Muscle layer of colon (tissue), 2 donors: ENCODE measurements around the gene TPP2.

Experiments used
- H3K27ac ChIP-seq: one replicate; pipeline ENCODE4 v1.7.0; 2013; ENCODE audit warnings: low read depth, mild to moderate bottlenecking, low read length, moderate library complexity
- H3K27me3 ChIP-seq, 2 donors: one replicate each; pipeline ENCODE4 v1.7.0; 2013; ENCODE audit warnings: low read length in 2 of 2, mild to moderate bottlenecking in 2 of 2; ENCODE audit not compliant: insufficient read depth in 2 of 2, control insufficient read depth in 1 of 2
- H3K36me3 ChIP-seq: one replicate; pipeline ENCODE4 v1.7.0; 2013; ENCODE audit warnings: mild to moderate bottlenecking, low read length; ENCODE audit not compliant: insufficient read depth
- H3K4me1 ChIP-seq: one replicate; pipeline ENCODE4 v1.7.0; 2013; ENCODE audit warnings: mild to moderate bottlenecking, low read length; ENCODE audit not compliant: insufficient read depth
- H3K4me3 ChIP-seq, 2 donors: one replicate each; pipeline ENCODE4 v1.7.0; 2013; ENCODE audit warnings: low read length in 2 of 2, low read depth in 1 of 2, mild to moderate bottlenecking in 1 of 2, moderate library complexity in 1 of 2
- H3K9ac ChIP-seq: one replicate; pipeline ENCODE4 v1.7.0; 2013; ENCODE audit warnings: low read length
- H3K9me3 ChIP-seq: one replicate; pipeline ENCODE4 v1.7.0; 2013; ENCODE audit warnings: mild to moderate bottlenecking, low read length
- donor health status: abdominal sarcoma.
- donor health status: Adenocarcinoma of cecum.

TPP2 gene

GRCh38 chr13:102682211-102682610 lies 85.4 kb downstream of the TPP2 start:
- no peaks in the 10 kb centered on the region for H3K27me3 ChIP-seq
- no peak overlapping the region for H3K9ac ChIP-seq
- H3K4me3 ChIP-seq: no peak overlapping the region
- H3K27ac ChIP-seq: no peak overlapping the region
- peaks cover 14% of the 10 kb centered on the region for H3K36me3 ChIP-seq
- no peaks in the 10 kb centered on the region for H3K4me1 ChIP-seq
- no peaks in the 10 kb centered on the region for H3K9me3 ChIP-seq

- Histone ChIP-seq H3K4me3 (no peak overlapping the region), H3K9ac (no peak overlapping the region), H3K27me3 (no peaks in the 10 kb centered on the region), H3K9me3 (no peaks in the 10 kb centered on the region), H3K27ac (no peak overlapping the region), H3K4me1 (no peaks in the 10 kb centered on the region), H3K36me3 (peaks cover 9% of the 10 kb centered on the region)
These were observed 85.9 kb downstream of the TPP2 start for GRCh38 chr13:102682727-102683126.

- peaks cover 7% of the 10 kb centered on the region for H3K36me3 ChIP-seq
- H3K4me3 ChIP-seq: no peak overlapping the region
- no peak overlapping the region for H3K9ac ChIP-seq
- H3K27me3 ChIP-seq: peaks cover 0 to 5% of the 10 kb centered on the region in 2 donors
- no peaks in the 10 kb centered on the region for H3K4me1 ChIP-seq
- H3K27ac ChIP-seq: no peak overlapping the region
- no peaks in the 10 kb centered on the region for H3K9me3 ChIP-seq
These were observed 86.9 kb downstream of the TPP2 start for GRCh38 chr13:102683637-102684036.

- no peak overlapping the region for H3K9ac ChIP-seq
- no peak overlapping the region for H3K4me3 ChIP-seq
- no peaks in the 10 kb centered on the region for H3K4me1 ChIP-seq
- peaks cover 0 to 5% of the 10 kb centered on the region in 2 donors for H3K27me3 ChIP-seq
- no peaks in the 10 kb centered on the region for H3K9me3 ChIP-seq
- no peaks in the 10 kb centered on the region for H3K36me3 ChIP-seq
- H3K27ac ChIP-seq: no peak overlapping the region
These were observed 89.2 kb downstream of the TPP2 start for GRCh38 chr13:102686024-102686423.

GRCh38 chr13:102687520-102687919 lies 90.7 kb downstream of the TPP2 start:
- Histone ChIP-seq H3K9me3 (no peaks in the 10 kb centered on the region), H3K27me3 (peaks cover 0 to 5% of the 10 kb centered on the region in 2 donors), H3K4me3 (no peak overlapping the region), H3K36me3 (no peaks in the 10 kb centered on the region), H3K27ac (no peak overlapping the region), H3K9ac (no peak overlapping the region), H3K4me1 (no peaks in the 10 kb centered on the region)

GRCh38 chr13:102688306-102688973 lies 91.7 kb downstream of the TPP2 start:
- H3K9ac ChIP-seq: no peak overlapping the region
- H3K9me3 ChIP-seq: no peaks in the 10 kb centered on the region
- peaks cover 0 to 5% of the 10 kb centered on the region in 2 donors for H3K27me3 ChIP-seq
- H3K27ac ChIP-seq: no peak overlapping the region
- H3K4me3 ChIP-seq: no peak overlapping the region
- H3K4me1 ChIP-seq: no peaks in the 10 kb centered on the region
- no peaks in the 10 kb centered on the region for H3K36me3 ChIP-seq

GRCh38 chr13:102690883-102691282 lies 94.1 kb downstream of the TPP2 start:
- no peak overlapping the region for H3K4me3 ChIP-seq
- peaks cover 0 to 5% of the 10 kb centered on the region in 2 donors for H3K27me3 ChIP-seq
- no peaks in the 10 kb centered on the region for H3K9me3 ChIP-seq
- H3K36me3 ChIP-seq: no peaks in the 10 kb centered on the region
- H3K9ac ChIP-seq: no peak overlapping the region
- no peaks in the 10 kb centered on the region for H3K4me1 ChIP-seq
- H3K27ac ChIP-seq: no peak overlapping the region

GRCh38 chr13:102692491-102692826 lies 95.7 kb downstream of the TPP2 start:
- Histone ChIP-seq H3K36me3 (no peaks in the 10 kb centered on the region), H3K27me3 (peaks cover 0 to 5% of the 10 kb centered on the region in 2 donors), H3K27ac (no peak overlapping the region), H3K9ac (no peak overlapping the region), H3K4me1 (no peaks in the 10 kb centered on the region), H3K9me3 (no peaks in the 10 kb centered on the region), H3K4me3 (no peak overlapping the region)

- no peak overlapping the region for H3K4me3 ChIP-seq
These were observed 96.5 kb downstream of the TPP2 start for GRCh38 chr13:102693250-102693649.

GRCh38 chr13:102693776-102694175 lies 97.0 kb downstream of the TPP2 start:
- no peak overlapping the region for H3K9ac ChIP-seq
- no peak overlapping the region for H3K27ac ChIP-seq
- H3K9me3 ChIP-seq: no peaks in the 10 kb centered on the region
- H3K27me3 ChIP-seq: no peaks in the 10 kb centered on the region
- H3K36me3 ChIP-seq: no peaks in the 10 kb centered on the region
- H3K4me3 ChIP-seq: no peak overlapping the region
- H3K4me1 ChIP-seq: no peaks in the 10 kb centered on the region

More at GRCh38 chr13:102693250-102693649, 96.5 kb downstream of the TPP2 start:
- Histone ChIP-seq H3K27me3 (peaks cover 0 to 4% of the 10 kb centered on the region in 2 donors), H3K27ac (no peak overlapping the region), H3K9ac (no peak overlapping the region), H3K9me3 (no peaks in the 10 kb centered on the region), H3K36me3 (no peaks in the 10 kb centered on the region), H3K4me1 (no peaks in the 10 kb centered on the region)

GRCh38 chr13:102694937-102695336 lies 98.2 kb downstream of the TPP2 start, which contains the start of gene METTL21C:
TSS of gene METTL21C (minus strand) at chr13:102695044. CDS start at chr13:102694498, 546 bp downstream.
- H3K36me3 ChIP-seq: no peaks in the 10 kb centered on the region
- H3K4me3 ChIP-seq: no peak within 1 kb of the TSS
- no peak within 1 kb of the TSS for H3K9ac ChIP-seq
- no peak within 1 kb of the TSS for H3K27ac ChIP-seq
- no peaks in the 10 kb centered on the region for H3K9me3 ChIP-seq
- H3K27me3 ChIP-seq: no peaks in the 10 kb centered on the region
- no peaks in the 10 kb centered on the region for H3K4me1 ChIP-seq

GRCh38 chr13:102696465-102696864 lies 99.7 kb downstream of the TPP2 start:
- H3K4me1 ChIP-seq: no peaks in the 10 kb centered on the region
- H3K9me3 ChIP-seq: no peaks in the 10 kb centered on the region
- no peak overlapping the region for H3K9ac ChIP-seq
- H3K36me3 ChIP-seq: no peaks in the 10 kb centered on the region
- no peak overlapping the region for H3K27ac ChIP-seq
- H3K4me3 ChIP-seq: no peak overlapping the region
- no peaks in the 10 kb centered on the region for H3K27me3 ChIP-seq
